Measurements from ENCODE around the gene TNFSF12.

GRCh38 chr17:7512105-7512504, 36.8 kb upstream of the TNFSF12 start:
- TF ChIP-seq CTCF (IDR thresholded peaks at IDR 0.05) = no peak
- TF ChIP-seq POLR2A (IDR thresholded peaks at IDR 0.05) = no peak

Measured in stomach (tissue), 4 donors.